H1 (cell line): ENCODE data around the gene ZNF680. TPM values are rescaled to one million over a fixed set of nuclear protein-coding genes. Genes with fewer than 3 reads are reported as not detected.

ENCODE experiments used
- CTCF ChIA-PET: fragments of 300-600 bp; sonication (Branson Sonifier 250); formaldehyde crosslinking; loops from one replicate; lab custom pipeline; 2021; ENCODE audit not compliant: partially characterized antibody; lab: Charles Lee
- POLR2A ChIA-PET: fragments of 300-600 bp; sonication (Branson Sonifier 250); formaldehyde crosslinking; loops from one replicate; lab custom pipeline; 2021; ENCODE audit warnings: inconsistent platforms; ENCODE audit not compliant: partially characterized antibody; lab: Charles Lee
- DNase-seq, 2 experiments: peaks; one replicate each; pipeline versions ENCODE4 v3.0.0 to v3.0.0-alpha.2; 2010 to 2022; ENCODE audit warnings: low spot score in 2 of 2, low read depth in 1 of 2, mixed read lengths in 1 of 2
- FAIRE-seq: peaks from 2 replicates; lab custom pipeline; 2011; peaks lifted over from hg19 to GRCh38; lab: Jason Lieb, UNC
- H2AFZ ChIP-seq: 2 replicates; pipeline ENCODE4 v1.8.1; 2012; ENCODE audit warnings: low read length, inconsistent platforms
- H2AK5ac ChIP-seq: 2 replicates; pipeline ENCODE4 v1.6.1; 2013; ENCODE audit warnings: low read depth, low read length
- H2BK120ac ChIP-seq: replicated peaks from 2 replicates; pipeline ENCODE3; 2013; ENCODE audit warnings: low read depth, low read length, inconsistent platforms
- H2BK12ac ChIP-seq: 2 replicates; pipeline ENCODE4 v1.6.1; 2013; ENCODE audit warnings: low read depth, low read length
- H2BK15ac ChIP-seq: 2 replicates; pipeline ENCODE4 v1.6.1; 2013; ENCODE audit warnings: low read length
- H2BK20ac ChIP-seq: 2 replicates; pipeline ENCODE4 v1.6.1; 2013; ENCODE audit warnings: low read length
- H2BK5ac ChIP-seq: 2 replicates; pipeline ENCODE4 v1.6.1; 2013; ENCODE audit warnings: low read depth, low read length
- H3K14ac ChIP-seq: 2 replicates; pipeline ENCODE4 v1.6.1; 2013; ENCODE audit warnings: inconsistent platforms; ENCODE audit not compliant: insufficient read length
- H3K18ac ChIP-seq: 2 replicates; pipeline ENCODE4 v1.6.1; 2013; ENCODE audit warnings: low read length; ENCODE audit errors: extremely low read depth
- H3K23ac ChIP-seq: 2 replicates; pipeline ENCODE4 v1.6.1; 2013; ENCODE audit warnings: inconsistent platforms; ENCODE audit not compliant: insufficient read length
- H3K23me2 ChIP-seq: 2 replicates; pipeline ENCODE4 v1.6.1; 2013; ENCODE audit warnings: low read depth, low read length
- H3K27ac ChIP-seq: 2 replicates; pipeline ENCODE4 v1.6.1; 2011; ENCODE audit warnings: low read depth, low read length, inconsistent platforms
- H3K27me3 ChIP-seq, 4 experiments: replicated peaks in 1 of 4; 1 replicate in 1 of 4; 2 replicates in 3 of 4; pipeline versions ENCODE4 v1.6.1 to v1.8.1; 2011 to 2013; ENCODE audit warnings: low read length in 3 of 4, mild to moderate bottlenecking in 3 of 4, inconsistent platforms in 2 of 4, mixed read lengths in 2 of 4, moderate library complexity in 1 of 4; ENCODE audit not compliant: control insufficient read depth in 3 of 4, insufficient read depth in 3 of 4; ENCODE audit errors: extremely low read depth in 1 of 4
- H3K36me3 ChIP-seq, 4 experiments: 2 replicates each; pipeline versions ENCODE4 v1.6.1 to v1.8.1; 2011 to 2013; ENCODE audit warnings: mild to moderate bottlenecking in 4 of 4, low read length in 3 of 4, moderate library complexity in 2 of 4, control low read depth in 1 of 4, inconsistent platforms in 1 of 4; ENCODE audit not compliant: insufficient read depth in 4 of 4, control insufficient read depth in 2 of 4
- H3K4ac ChIP-seq: replicated peaks from 2 replicates; pipeline ENCODE3; 2013; ENCODE audit warnings: low read length, low read depth, mixed read lengths, inconsistent platforms; ENCODE audit not compliant: insufficient read length
- H3K4me1 ChIP-seq, 4 experiments: replicated peaks in 1 of 4; 1 replicate in 1 of 4; 2 replicates in 3 of 4; pipeline versions ENCODE4 v1.6.1 to v1.8.1; 2011 to 2013; ENCODE audit warnings: low read length in 3 of 4, inconsistent platforms in 2 of 4, mixed read lengths in 1 of 4; ENCODE audit not compliant: insufficient read depth in 4 of 4, control insufficient read depth in 3 of 4
- H3K4me2 ChIP-seq, 2 experiments: 2 replicates each; pipeline versions ENCODE4 v1.6.1 to v1.8.1; 2011 to 2013; ENCODE audit warnings: low read depth in 2 of 2, low read length in 2 of 2, control low read depth in 1 of 2, inconsistent platforms in 1 of 2, mild to moderate bottlenecking in 1 of 2; ENCODE audit not compliant: insufficient read depth in 1 of 2
- H3K4me3 ChIP-seq, 4 experiments: fragments of 200-600, 300-600 bp in 1 of 4; sonication (generic), shearing (Covaris generic), sonication (Bioruptor Twin) in 1 of 4; 2 replicates each; pipeline versions ENCODE4 v1.5.1 to v1.8.1; 2011 to 2016; ENCODE audit warnings: low read length in 4 of 4, low read depth in 3 of 4, control low read depth in 2 of 4, inconsistent platforms in 2 of 4, mild to moderate bottlenecking in 2 of 4, mixed read lengths in 1 of 4, moderate library complexity in 1 of 4; ENCODE audit not compliant: insufficient read depth in 2 of 4; ENCODE audit errors: extremely low read depth in 1 of 4
- H3K56ac ChIP-seq: replicated peaks from 2 replicates; pipeline ENCODE3; 2013; ENCODE audit warnings: low read depth, mild to moderate bottlenecking, mixed read lengths, low read length, inconsistent platforms; ENCODE audit not compliant: insufficient read length
- H3K79me1 ChIP-seq: 2 replicates; pipeline ENCODE4 v1.6.1; 2013; ENCODE audit warnings: low read depth, low read length, control low read depth
- H3K79me2 ChIP-seq, 2 experiments: 2 replicates each; pipeline versions ENCODE4 v1.6.1 to v1.8.1; 2012 to 2013; ENCODE audit warnings: low read length in 2 of 2, mild to moderate bottlenecking in 2 of 2, inconsistent platforms in 1 of 2; ENCODE audit not compliant: insufficient read depth in 2 of 2, control insufficient read depth in 1 of 2
- H3K9ac ChIP-seq, 4 experiments: replicated peaks in 1 of 4; 1 replicate in 1 of 4; 2 replicates in 3 of 4; pipeline versions ENCODE4 v1.6.1 to v1.8.1; 2011 to 2013; ENCODE audit warnings: low read depth in 3 of 4, low read length in 3 of 4, control low read depth in 2 of 4, mild to moderate bottlenecking in 2 of 4, moderate library complexity in 2 of 4, inconsistent platforms in 1 of 4; ENCODE audit errors: extremely low read depth in 1 of 4
- H3K9me3 ChIP-seq, 2 experiments: 2 replicates each; pipeline versions ENCODE4 v1.6.1 to v1.8.1; 2012 to 2013; ENCODE audit warnings: mild to moderate bottlenecking in 2 of 2, moderate library complexity in 2 of 2, control low read depth in 1 of 2, inconsistent platforms in 1 of 2, low read depth in 1 of 2, low read length in 1 of 2, mixed read lengths in 1 of 2; ENCODE audit not compliant: insufficient read depth in 2 of 2
- H4K20me1 ChIP-seq, 2 experiments: replicated peaks in 1 of 2; 2 replicates each; pipeline versions ENCODE3 to v1.8.1; 2011 to 2013; ENCODE audit warnings: inconsistent platforms in 2 of 2, low read length in 2 of 2, mild to moderate bottlenecking in 1 of 2; ENCODE audit not compliant: insufficient read depth in 2 of 2, control insufficient read depth in 1 of 2
- H4K5ac ChIP-seq: 2 replicates; pipeline ENCODE4 v1.6.1; 2013; ENCODE audit warnings: low read length, low read depth, mixed read lengths, inconsistent platforms; ENCODE audit not compliant: insufficient read length
- H4K8ac ChIP-seq: 2 replicates; pipeline ENCODE4 v1.8.0; 2013; ENCODE audit warnings: mild to moderate bottlenecking, moderate library complexity, low read length, inconsistent platforms; ENCODE audit not compliant: insufficient read depth; ENCODE audit errors: extremely low read depth
- H4K91ac ChIP-seq: replicated peaks from 2 replicates; pipeline ENCODE3; 2013; ENCODE audit warnings: low read length, mixed read lengths, inconsistent platforms; ENCODE audit not compliant: insufficient read length
- GABPA ChIP-seq: IDR thresholded peaks from 2 replicates; pipeline ENCODE4 v1.6.1; 2011; ENCODE audit warnings: mild to moderate bottlenecking, low read length, moderate library complexity, borderline replicate concordance; ENCODE audit not compliant: insufficient read depth
- WGBS, 2 experiments: shearing (Covaris generic) in 1 of 2; methylation state at CpG; one replicate each; pipeline versions ENCODE4 v1.1.6 to v1.1.7; 2013 to 2015; ENCODE audit warnings: low lambda C conversion rate in 2 of 2, mixed read lengths in 2 of 2, inconsistent platforms in 1 of 2, low coverage in 1 of 2, missing lambda C conversion rate in 1 of 2; ENCODE audit not compliant: insufficient replicate concordance in 2 of 2, insufficient coverage in 1 of 2, insufficient read length in 1 of 2; ENCODE audit errors: extremely low coverage in 1 of 2, missing lambda C conversion rate in 1 of 2; 5-methylcytosine and 5-hydroxymethylcytosine counted together
- polyA plus RNA-seq, 7 experiments: library from polyadenylated mRNA; depleted of rRNA in 3 of 7; stranded (reverse) in 5 of 7; unstranded in 2 of 7; fragments of >200 nt in 5 of 7; fragments of 200-250 nt in 2 of 7; gene quantifications; 1 replicate in 5 of 7; 2 replicates in 1 of 7; 4 replicates in 1 of 7; pipeline versions ENCODE4 v1.2.1 to v1.2.3, GENCODE V29; 2011 to 2013; ENCODE audit warnings: missing spikeins in 2 of 7, mixed read lengths in 2 of 7
- total RNA-seq: library from RNA; stranded (reverse); fragmentation: NEBNext Ultra II Directional; extraction: Animal tissue kit (Norgen Biotek cat#: 25700); gene quantifications from 2 replicates; pipeline ENCODE4 v1.2.1, GENCODE V29; 2021

The ZNF680 gene
- total and polyA plus RNA-seq, 2 of the 8 experiments (the other 6 are each of a cell fraction or from before 2014, with no cell fraction given), result 15.3 TPM; not detected in 1

GRCh38 chr7:64608116-64608910 is 45.4 kb upstream of the ZNF680 start:
- CTCF ChIA-PET, result no interaction called here

More at GRCh38 chr7:64608116-64608910, 45.4 kb upstream of the ZNF680 start:
- no peaks in the 10 kb centered on the region for H3K27me3 ChIP-seq
- DNase-seq, result no peak
- H3K9ac ChIP-seq, result no peak overlapping the region
- H2AK5ac ChIP-seq, result no peak overlapping the region
- H3K56ac ChIP-seq, result no peak overlapping the region
- 71% methylated on average over 6 of the region's 6 CpGs; no CpG with 5 or more reads in 1 of the 2 experiments for WGBS, 2 experiments
- TF ChIP-seq GABPA, result no peak
- no peaks in the 10 kb centered on the region for H3K23me2 ChIP-seq
- no peaks in the 10 kb centered on the region; a peak in 2 of 8 replicates for H3K36me3 ChIP-seq
- no peak overlapping the region for H4K91ac ChIP-seq
- no peak overlapping the region for H2BK12ac ChIP-seq
- no peaks in the 10 kb centered on the region for H3K79me1 ChIP-seq
- H4K8ac ChIP-seq, result no peak overlapping the region
- no peaks in the 10 kb centered on the region for H3K79me2 ChIP-seq
- no peak for FAIRE-seq
- peaks cover 78 to 99% of the 10 kb centered on the region in 2 experiments for H3K9me3 ChIP-seq
- H3K23ac ChIP-seq, result no peak overlapping the region
- H3K18ac ChIP-seq, result no peak overlapping the region
- H2BK20ac ChIP-seq, result no peak overlapping the region
- H4K20me1 ChIP-seq, result no peaks in the 10 kb centered on the region
- no peak overlapping the region for H2AFZ ChIP-seq
- no peak overlapping the region for H3K14ac ChIP-seq
- no peak overlapping the region for H2BK120ac ChIP-seq
- no peak overlapping the region for H3K27ac ChIP-seq
- no peak overlapping the region for H2BK5ac ChIP-seq
- H4K5ac ChIP-seq, result no peak overlapping the region
- POLR2A ChIA-PET, result no interaction called here
- no peak overlapping the region for H3K4me2 ChIP-seq
- H3K4me1 ChIP-seq, result no peaks in the 10 kb centered on the region
- no peak overlapping the region for H3K4me3 ChIP-seq
- H2BK15ac ChIP-seq, result no peak overlapping the region
- H3K4ac ChIP-seq, result no peak overlapping the region
